GM23248 (cell line): ENCODE results near the gene C14orf119. TPM values are rescaled to one million over a fixed set of nuclear protein-coding genes. Genes with fewer than 3 reads are reported as not detected.

Source experiments
- DNase-seq: peaks from one replicate; pipeline ENCODE4 v3.0.0-alpha.2; 2015
- H2AFZ ChIP-seq: fragments of 200-600 bp; sonication (generic); 2 replicates; pipeline ENCODE4 v1.6.1; 2016; ENCODE audit warnings: antibody characterized with exemption
- H3F3A ChIP-seq: fragments of 200-600 bp; sonication (generic); 2 replicates; pipeline ENCODE4 v1.6.1; 2016; ENCODE audit warnings: mild to moderate bottlenecking, antibody characterized with exemption, mixed run types; ENCODE audit not compliant: insufficient read depth
- H3K27ac ChIP-seq: fragments of 200-600 bp; sonication (generic); 2 replicates; pipeline ENCODE4 v1.5.1; 2016; ENCODE audit warnings: mild to moderate bottlenecking
- H3K27me3 ChIP-seq: fragments of 200-600 bp; sonication (generic); replicated peaks from 2 replicates; pipeline ENCODE4 v1.6.1; 2016; ENCODE audit warnings: mild to moderate bottlenecking; ENCODE audit not compliant: insufficient read depth
- H3K36me3 ChIP-seq: fragments of 200-600 bp; sonication (generic); 2 replicates; pipeline ENCODE4 v1.6.1; 2016; ENCODE audit warnings: low read depth, mild to moderate bottlenecking
- H3K4me1 ChIP-seq: fragments of 200-600 bp; sonication (generic); 2 replicates; pipeline ENCODE4 v1.6.1; 2016; ENCODE audit warnings: mild to moderate bottlenecking; ENCODE audit not compliant: insufficient read depth
- H3K4me2 ChIP-seq: fragments of 200-600 bp; sonication (generic); one replicate; pipeline ENCODE4 v1.6.1; 2016; ENCODE audit warnings: mild to moderate bottlenecking; ENCODE audit not compliant: unreplicated experiment
- H3K4me3 ChIP-seq: fragments of 200-600 bp; sonication (generic); 2 replicates; pipeline ENCODE4 v1.5.1; 2016; ENCODE audit warnings: mild to moderate bottlenecking
- H3K79me2 ChIP-seq: fragments of 200-600 bp; sonication (generic); 2 replicates; pipeline ENCODE4 v1.6.1; 2016; ENCODE audit warnings: mild to moderate bottlenecking; ENCODE audit not compliant: insufficient read depth
- H3K9ac ChIP-seq: fragments of 200-600 bp; sonication (generic); 2 replicates; pipeline ENCODE4 v1.6.1; 2016; ENCODE audit warnings: mild to moderate bottlenecking
- H3K9me2 ChIP-seq: fragments of 200-600 bp; sonication (generic); 2 replicates; pipeline ENCODE4 v1.6.1; 2016; ENCODE audit warnings: mixed run types, mild to moderate bottlenecking, moderate library complexity; ENCODE audit not compliant: insufficient read depth
- H3K9me3 ChIP-seq: fragments of 200-600 bp; sonication (generic); one replicate; pipeline ENCODE4 v1.6.1; 2017; ENCODE audit warnings: low read depth
- H4K20me1 ChIP-seq: fragments of 200-600 bp; sonication (generic); 2 replicates; pipeline ENCODE4 v1.6.0; 2016; ENCODE audit not compliant: insufficient read depth
- EZH2 ChIP-seq: fragments of 200-600 bp; sonication (generic); IDR thresholded peaks from 2 replicates; pipeline ENCODE4 v1.6.1; 2018; ENCODE audit warnings: antibody characterized with exemption, mild to moderate bottlenecking; ENCODE audit not compliant: insufficient read depth, poor library complexity, severe bottlenecking
- EZH2phosphoT487 ChIP-seq: fragments of 200-600 bp; sonication (generic); IDR thresholded peaks from 2 replicates; pipeline ENCODE4 v1.6.1; 2018; ENCODE audit warnings: antibody characterized with exemption, moderate library complexity, mild to moderate bottlenecking, low read depth; ENCODE audit not compliant: insufficient read depth
- WGBS, 2 experiments: methylation state at CpG; one replicate each; pipeline ENCODE4 v1.1.6; 2015 to 2017; ENCODE audit warnings: low lambda C conversion rate in 2 of 2, low coverage in 1 of 2; ENCODE audit errors: missing lambda C conversion rate in 2 of 2; 5-methylcytosine and 5-hydroxymethylcytosine counted together
- in situ Hi-C: fragments of 300-500 bp; cut with MboI; formaldehyde crosslinking; loops from 2 replicates; pipeline ENCODE4 v1.15.0; 2020
- polyA plus RNA-seq: library from polyadenylated mRNA; unstranded; fragments of >200 nt; fragmentation: Nextera tagmentation; extraction: Ambion mirVana; gene quantifications from 2 replicates; pipeline ENCODE4 v1.2.1, GENCODE V29; 2016
- total RNA-seq: library from RNA; depleted of rRNA; stranded (reverse); fragments of >200 nt; shearing (Covaris generic); gene quantifications from 2 replicates; pipeline ENCODE4 v1.2.3, GENCODE V29; 2014

The C14orf119 gene
- total and polyA plus RNA-seq, 2 experiments from 2014 or later = 48.7 to 166 TPM

DNA sequence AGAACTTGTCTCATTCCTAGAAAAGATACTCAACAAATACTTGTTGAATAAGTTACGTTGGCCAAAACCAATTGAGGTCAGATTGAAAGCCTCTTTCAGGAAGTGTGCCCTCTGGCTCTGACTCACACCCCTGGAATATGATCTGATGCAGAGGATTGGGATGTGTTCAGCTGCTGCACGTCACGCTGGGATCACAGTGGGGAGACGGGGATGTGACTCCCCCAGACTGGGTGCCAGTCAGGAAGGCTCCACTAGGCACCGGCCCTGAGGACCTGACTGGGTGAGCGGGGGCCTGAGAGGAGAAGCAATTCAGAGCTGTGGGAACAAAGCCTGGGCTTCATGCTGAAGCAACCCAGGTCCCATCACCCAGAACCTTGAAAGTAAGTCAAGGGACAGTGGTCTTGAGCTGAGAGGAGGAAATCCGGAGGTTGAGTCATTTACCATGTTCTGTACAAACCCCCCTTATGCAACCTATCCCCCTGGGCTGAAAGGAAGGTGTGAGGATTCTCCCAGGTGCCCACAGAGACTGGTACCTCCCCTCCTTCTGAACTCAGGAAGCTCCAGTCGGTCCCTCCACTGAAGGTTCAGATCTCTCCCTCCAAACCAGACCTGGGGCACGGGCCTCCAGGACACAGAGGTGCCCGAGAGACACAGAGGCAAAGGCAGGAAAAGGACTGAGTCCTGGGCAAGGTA is 19.9 kb downstream of the C14orf119 start:
- TF ChIP-seq EZH2phosphoT487 = 0 out of 2 replicates have a peak, but pooled peaks have one; percentile 43
- TF ChIP-seq EZH2 = no peak
- Histone ChIP-seq H3K4me2 (peak overlapping the region; percentile 61), H3K9ac (peak overlapping the region; percentile 68), H3K4me1 (peaks cover 33% of the 10 kb centered on the region), H3K9me3 (no peaks in the 10 kb centered on the region), H3K9me2 (no peaks in the 10 kb centered on the region), H3K27me3 (no peaks in the 10 kb centered on the region), H3K79me2 (no peaks in the 10 kb centered on the region), H3F3A (peaks cover 9% of the 10 kb centered on the region; the same call in 1 of the 2 replicates), H3K27ac (peak overlapping the region; percentile 83), H3K4me3 (peak overlapping the region; percentile 33; the same call in 1 of the 2 replicates), H3K36me3 (no peaks in the 10 kb centered on the region), H4K20me1 (no peaks in the 10 kb centered on the region), H2AFZ (peak overlapping the region; percentile 54)
- 22 to 29% methylated on average over 9 to 10 of the region's 10 CpGs for WGBS, 2 experiments
- peak; percentile 98 for DNase-seq
- in situ Hi-C loops = no loop called here

DNA sequence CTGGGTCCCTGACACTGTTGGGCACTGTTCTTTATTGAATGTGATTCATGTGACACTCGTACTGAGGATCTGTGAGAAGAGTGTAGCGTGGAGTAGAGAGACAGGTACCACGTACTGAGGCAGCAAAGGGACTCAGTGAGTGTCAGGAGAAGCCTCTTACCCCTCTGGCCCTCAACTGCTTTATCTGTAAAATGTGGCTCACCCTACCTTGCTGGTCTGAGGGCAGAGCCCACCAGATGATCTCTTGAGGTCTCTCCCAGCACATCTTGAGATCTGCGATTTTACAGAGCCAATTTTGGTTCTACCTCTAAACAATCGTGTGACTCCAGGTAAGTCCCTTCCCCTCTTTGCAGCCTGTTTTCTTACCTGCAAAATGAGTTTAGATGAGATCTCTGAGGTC is 20.6 kb downstream of the C14orf119 start:
- H3K9me3 ChIP-seq = no peaks in the 10 kb centered on the region
- no peak for DNase-seq
- peak overlapping the region; percentile 68; the same call in 1 of the 2 replicates for H3K9ac ChIP-seq
- TF ChIP-seq EZH2 (no peak), EZH2phosphoT487 (no peak)
- H3K79me2 ChIP-seq = no peaks in the 10 kb centered on the region
- 78 to 86% methylated on average over 5 of the region's 5 CpGs for WGBS, 2 experiments
- no peaks in the 10 kb centered on the region for H3K9me2 ChIP-seq
- H3K27ac ChIP-seq = peak overlapping the region; percentile 83
- no peaks in the 10 kb centered on the region for H3K36me3 ChIP-seq
- H3K27me3 ChIP-seq = no peaks in the 10 kb centered on the region
- H2AFZ ChIP-seq = no peak overlapping the region
- no peak overlapping the region for H3K4me3 ChIP-seq
- H3F3A ChIP-seq = peaks cover 9% of the 10 kb centered on the region; the same call in 1 of the 2 replicates
- H4K20me1 ChIP-seq = no peaks in the 10 kb centered on the region
- in situ Hi-C loops = no loop called here
- H3K4me1 ChIP-seq = peaks cover 34% of the 10 kb centered on the region
- H3K4me2 ChIP-seq = no peak overlapping the region

DNA sequence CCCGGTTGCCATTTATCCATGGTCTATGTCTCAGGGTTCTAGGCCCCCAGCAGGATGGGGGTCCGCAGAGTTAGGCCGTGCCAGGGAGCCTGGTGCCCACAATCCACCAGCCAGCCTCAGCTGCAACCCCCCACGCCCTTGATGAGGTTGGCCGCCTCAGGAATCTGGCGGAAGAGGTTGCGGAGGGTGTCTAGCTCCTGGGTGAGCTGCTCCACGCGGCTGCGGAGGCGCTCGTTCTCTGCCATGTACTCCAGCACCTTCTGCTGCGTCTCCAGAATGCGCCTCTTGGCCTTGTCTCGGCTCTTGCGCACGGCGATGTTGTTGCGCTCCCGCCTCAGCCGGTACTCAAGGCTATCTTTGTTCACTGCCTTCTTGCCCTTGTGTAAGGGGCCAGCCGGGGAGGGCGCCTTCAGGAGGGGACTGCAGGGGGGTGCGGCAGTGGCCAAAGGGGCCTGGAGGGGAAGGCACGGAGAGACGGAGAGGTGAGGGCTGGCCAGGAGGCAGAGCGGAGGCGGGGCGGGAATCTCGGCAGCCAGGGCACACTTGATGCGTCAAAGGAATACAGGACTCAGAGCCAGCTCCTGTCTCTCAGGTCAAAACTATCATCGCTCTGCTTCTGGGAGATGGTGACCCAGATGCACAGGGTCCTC is 22.2 kb downstream of the C14orf119 start:
- WGBS, 2 experiments = 90 to 94% methylated on average over 28 to 32 of the region's 32 CpGs
- in situ Hi-C loops = no loop called here

DNA sequence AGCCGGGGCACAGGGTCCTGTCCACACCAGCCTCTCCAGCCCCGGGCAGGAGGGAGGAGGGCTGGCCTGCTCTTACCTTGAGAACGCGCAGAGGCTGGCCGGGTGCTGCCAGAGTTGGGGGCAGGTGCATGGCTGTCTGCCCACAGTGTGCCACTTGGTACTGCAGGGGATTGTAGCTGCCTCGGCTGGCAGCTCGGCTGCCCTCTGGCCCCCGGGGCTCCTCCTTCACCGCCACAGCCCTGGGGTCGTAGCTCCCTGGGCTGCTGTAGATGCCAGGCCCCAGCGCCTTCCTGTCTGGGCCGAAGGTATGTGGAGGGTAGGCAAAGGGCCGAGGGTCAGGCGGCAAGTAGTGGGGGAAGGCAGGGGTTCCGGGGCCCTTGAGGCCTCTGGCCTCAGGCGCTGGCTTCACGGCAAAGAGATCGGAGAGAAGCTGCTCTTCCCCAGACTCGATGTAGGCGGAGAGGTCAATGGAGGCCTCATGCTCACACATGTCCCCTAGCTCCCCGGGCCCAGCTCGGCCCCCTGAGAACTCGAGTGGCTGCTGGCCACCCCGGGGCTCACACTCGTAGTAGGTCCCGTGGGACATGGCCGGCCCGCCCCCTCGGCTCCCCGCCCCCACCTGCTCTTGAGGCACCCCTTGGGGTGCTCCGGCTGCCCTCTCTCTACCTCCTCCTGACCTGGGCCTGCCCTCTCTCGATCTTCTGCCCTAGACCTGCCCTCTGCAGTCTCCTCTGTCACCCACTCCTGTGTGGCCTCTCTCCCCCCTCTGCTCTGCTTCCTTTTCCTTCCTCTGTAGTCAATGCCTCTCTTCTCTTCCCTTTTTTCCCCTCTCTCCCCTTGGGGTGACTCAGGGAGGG is 23.4 kb downstream of the C14orf119 start, which contains the start of gene CEBPE:
Gene CEBPE, minus strand, starts transcription at position 750 of the 857 bp plus-strand sequence. Its CDS starts 164 bp downstream, at position 586.
- H4K20me1 ChIP-seq = no peaks in the 10 kb centered on the region
- no peaks in the 10 kb centered on the region for H3K9me2 ChIP-seq
- no peak within 1 kb of the TSS for H3K27ac ChIP-seq
- no peaks in the 10 kb centered on the region for H3K27me3 ChIP-seq
- H3F3A ChIP-seq = peaks cover 14% of the 10 kb centered on the region
- H3K4me3 ChIP-seq = no peak within 1 kb of the TSS
- 87 to 90% methylated on average over 13 to 30 of the region's 32 CpGs for whole genome bisulfite sequencing, 2 experiments
- TF ChIP-seq EZH2phosphoT487 (no peak), EZH2 (no peak)
- no peak for DNase-seq
- H3K36me3 ChIP-seq = no peaks in the 10 kb centered on the region
- no peak within 1 kb of the TSS for H3K4me2 ChIP-seq
- H3K9me3 ChIP-seq = no peaks in the 10 kb centered on the region
- peaks cover 35% of the 10 kb centered on the region for H3K4me1 ChIP-seq
- no peak within 1 kb of the TSS for H2AFZ ChIP-seq
- H3K79me2 ChIP-seq = no peaks in the 10 kb centered on the region
- no peak within 1 kb of the TSS for H3K9ac ChIP-seq
- in situ Hi-C loops = no loop called here

More for the DNA sequence above, 22.2 kb downstream of the C14orf119 start:
- no peak overlapping the region for H3K27ac ChIP-seq
- no peaks in the 10 kb centered on the region for H3K27me3 ChIP-seq
- no peak overlapping the region for H2AFZ ChIP-seq
- H3K4me3 ChIP-seq = no peak overlapping the region
- TF ChIP-seq EZH2phosphoT487 = no peak
- no peak for TF ChIP-seq EZH2
- no peaks in the 10 kb centered on the region for H3K9me2 ChIP-seq
- DNase-seq = no peak
- no peak overlapping the region for H3K9ac ChIP-seq
- peaks cover 13% of the 10 kb centered on the region for H3F3A ChIP-seq
- no peaks in the 10 kb centered on the region for H3K36me3 ChIP-seq
- H4K20me1 ChIP-seq = no peaks in the 10 kb centered on the region
- H3K79me2 ChIP-seq = no peaks in the 10 kb centered on the region
- H3K4me2 ChIP-seq = no peak overlapping the region
- H3K4me1 ChIP-seq = peaks cover 45% of the 10 kb centered on the region
- H3K9me3 ChIP-seq = no peaks in the 10 kb centered on the region
